NCI-H2196 (cell line): ENCODE measurements around the gene PTF1A.
"Not testable (repeated sequence)": the region's sequence is repeated elsewhere in the genome, so short reads cannot be mapped to it uniquely, and the experiment has no call there.

Experiments used
- DNase-seq: peaks from one replicate; lab custom pipeline; 2025; ENCODE audit not compliant: unreplicated experiment; lab: John Stamatoyannopoulos, UW

PTF1A gene

GRCh38 chr10:23203369-23204325 lies 11.5 kb downstream of the PTF1A start:
- no peak for DNase-seq

DNA sequence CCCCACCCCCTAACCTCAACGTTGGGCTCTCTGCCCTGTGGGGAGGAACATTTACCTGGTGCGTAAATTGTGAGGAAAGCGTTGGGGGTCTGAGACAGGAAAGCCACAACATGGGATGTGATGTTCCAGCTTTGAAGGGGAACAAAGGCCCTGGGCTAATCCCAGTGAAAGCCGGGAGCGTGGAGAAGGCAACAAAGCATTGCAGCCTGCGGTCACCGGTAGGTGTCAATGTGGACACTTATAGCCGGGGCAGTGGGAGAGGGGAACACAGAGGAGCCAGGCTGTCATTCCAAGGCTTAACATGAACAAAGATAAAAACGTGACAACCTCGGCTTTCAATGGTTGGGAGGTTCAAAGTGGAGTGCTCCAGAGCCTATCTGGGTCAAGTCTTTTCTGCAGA lies 12.7 kb downstream of the PTF1A start:
- DNase-seq: no peak

DNA sequence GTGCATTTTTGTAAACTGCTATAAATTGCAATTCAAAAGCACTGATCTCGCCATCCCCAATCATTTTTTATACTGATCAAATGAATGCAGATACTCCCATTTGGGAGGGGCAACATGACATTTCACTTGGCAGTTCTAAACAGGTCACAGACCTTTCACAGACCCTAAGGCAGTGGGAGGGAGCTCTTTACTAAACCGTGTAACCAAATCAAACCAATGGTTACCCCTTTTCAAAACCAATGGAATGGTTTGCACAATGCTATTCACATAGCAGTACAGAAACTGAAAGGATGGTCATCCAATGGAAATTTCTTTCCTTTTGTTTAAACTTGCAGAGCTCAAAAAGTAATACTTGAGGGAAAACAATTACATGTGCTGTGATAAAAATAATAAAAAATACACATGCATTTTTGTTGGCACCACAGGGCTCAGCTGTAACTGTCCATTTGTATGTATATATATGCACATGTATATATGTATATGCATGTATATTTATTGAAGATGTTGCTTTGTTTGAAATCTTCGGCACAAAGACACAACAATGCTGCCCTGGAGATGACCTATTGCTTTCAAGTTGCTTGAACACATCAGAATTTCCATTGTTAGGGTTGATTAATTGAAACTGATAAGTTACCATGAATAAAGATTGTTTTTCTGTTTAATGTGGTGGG lies 14.0 kb downstream of the PTF1A start:
- no peak for DNase-seq

DNA sequence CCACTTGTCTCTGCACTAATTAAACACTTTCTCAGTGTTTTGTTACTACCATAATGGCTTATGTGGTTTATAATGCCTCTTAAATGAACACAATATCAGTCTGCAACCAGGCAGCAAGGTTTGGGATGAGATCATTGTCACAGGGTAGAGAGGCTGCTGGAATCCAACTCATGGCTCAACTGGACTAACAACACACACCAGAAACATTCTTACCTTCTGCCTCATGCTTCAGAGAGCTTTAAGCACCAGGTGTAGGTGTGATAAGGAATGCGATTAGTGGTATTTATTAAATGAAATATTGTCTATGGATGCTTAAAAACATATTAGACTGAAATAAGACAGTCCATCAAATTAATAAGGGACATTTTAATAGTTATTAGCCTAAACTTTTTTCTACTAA lies 25.4 kb downstream of the PTF1A start:
- no peak for DNase-seq

- no peak for DNase-seq
Observed at GRCh38 chr10:23230582-23230981, 38.5 kb downstream of the PTF1A start.

GRCh38 chr10:23238015-23238414 lies 45.9 kb downstream of the PTF1A start:
- DNase-seq: no peak

GRCh38 chr10:23241779-23242178 lies 49.7 kb downstream of the PTF1A start:
- not testable (repeated sequence) for DNase-seq
